Gastrocnemius medialis (tissue), 4 donors: ENCODE data around the gene ARID5A.

Source experiments
- POLR2A ChIP-seq, 2 donors: fragments of 450-650 bp; IDR thresholded peaks; one replicate each; pipeline ENCODE4 v1.6.1; 2017; ENCODE audit warnings: antibody characterized with exemption in 2 of 2, mild to moderate bottlenecking in 2 of 2, moderate library complexity in 2 of 2
- TF ChIP-seq, protein P1 (sequence below), 5 experiments: fragments of 450-650 bp in 3 of 5; fragments of 200-600 bp in 2 of 5; sonication (generic) in 2 of 5; IDR thresholded peaks in 4 of 5; conservative IDR thresholded peaks in 1 of 5; 1 replicate in 4 of 5; 2 replicates in 1 of 5; pipeline ENCODE4 v1.5.1; 2016 to 2019; ENCODE audit warnings: antibody characterized with exemption in 5 of 5, mild to moderate bottlenecking in 3 of 5, moderate library complexity in 3 of 5

DNA sequence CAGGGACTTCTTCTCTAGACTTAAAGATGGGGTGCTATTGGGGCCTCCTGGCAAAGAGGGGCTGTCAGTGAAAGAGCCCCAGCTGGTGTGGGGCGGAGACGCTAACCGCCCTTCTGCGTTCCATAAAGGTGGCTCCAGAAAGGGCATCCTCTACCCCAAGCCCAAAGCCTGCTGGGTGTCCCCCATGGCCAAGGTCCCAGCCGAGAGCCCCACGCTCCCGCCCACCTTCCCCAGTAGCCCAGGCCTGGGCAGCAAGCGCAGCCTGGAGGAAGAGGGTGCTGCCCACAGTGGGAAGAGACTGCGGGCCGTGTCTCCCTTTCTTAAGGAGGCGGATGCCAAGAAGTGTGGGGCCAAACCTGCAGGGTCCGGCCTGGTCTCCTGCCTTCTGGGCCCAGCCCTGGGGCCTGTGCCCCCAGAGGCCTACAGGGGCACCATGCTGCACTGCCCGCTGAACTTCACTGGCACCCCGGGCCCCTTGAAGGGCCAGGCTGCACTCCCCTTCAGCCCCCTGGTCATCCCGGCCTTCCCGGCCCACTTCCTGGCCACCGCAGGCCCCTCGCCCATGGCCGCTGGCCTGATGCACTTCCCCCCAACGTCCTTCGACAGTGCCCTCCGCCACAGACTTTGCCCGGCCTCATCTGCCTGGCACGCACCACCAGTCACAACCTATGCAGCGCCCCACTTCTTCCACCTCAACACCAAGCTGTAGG is 15.2 kb downstream of the ARID5A start:
- TF ChIP-seq, protein P1, sequence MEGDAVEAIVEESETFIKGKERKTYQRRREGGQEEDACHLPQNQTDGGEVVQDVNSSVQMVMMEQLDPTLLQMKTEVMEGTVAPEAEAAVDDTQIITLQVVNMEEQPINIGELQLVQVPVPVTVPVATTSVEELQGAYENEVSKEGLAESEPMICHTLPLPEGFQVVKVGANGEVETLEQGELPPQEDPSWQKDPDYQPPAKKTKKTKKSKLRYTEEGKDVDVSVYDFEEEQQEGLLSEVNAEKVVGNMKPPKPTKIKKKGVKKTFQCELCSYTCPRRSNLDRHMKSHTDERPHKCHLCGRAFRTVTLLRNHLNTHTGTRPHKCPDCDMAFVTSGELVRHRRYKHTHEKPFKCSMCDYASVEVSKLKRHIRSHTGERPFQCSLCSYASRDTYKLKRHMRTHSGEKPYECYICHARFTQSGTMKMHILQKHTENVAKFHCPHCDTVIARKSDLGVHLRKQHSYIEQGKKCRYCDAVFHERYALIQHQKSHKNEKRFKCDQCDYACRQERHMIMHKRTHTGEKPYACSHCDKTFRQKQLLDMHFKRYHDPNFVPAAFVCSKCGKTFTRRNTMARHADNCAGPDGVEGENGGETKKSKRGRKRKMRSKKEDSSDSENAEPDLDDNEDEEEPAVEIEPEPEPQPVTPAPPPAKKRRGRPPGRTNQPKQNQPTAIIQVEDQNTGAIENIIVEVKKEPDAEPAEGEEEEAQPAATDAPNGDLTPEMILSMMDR (IDR thresholded peaks at IDR 0.05 in 4 of 5, conservative IDR thresholded peaks at IDR 0.05 in 1 of 5), result no peak
- no peak for TF ChIP-seq POLR2A (IDR thresholded peaks at IDR 0.05)
